HG03558 (cell line): ENCODE results near the gene SLIT3.
"Not testable (repeated sequence)": the region's sequence is repeated elsewhere in the genome, so short reads cannot be mapped to it uniquely, and the experiment has no call there.

Experiments
- ATAC-seq: cut with Tn5 transposase; IDR thresholded peaks from one replicate; pipeline ENCODE4 v1.9.1; 2021; ENCODE audit warnings: moderate number of reproducible peaks; ENCODE audit not compliant: unreplicated experiment; ENCODE audit errors: extremely low read depth

The SLIT3 gene

GRCh38 chr5:169121630-169122420 lies 179.1 kb downstream of the SLIT3 start:
- ATAC-seq: no peak

- ATAC-seq: no peak
Observed at GRCh38 chr5:169119288-169120048, 181.5 kb downstream of the SLIT3 start.

GRCh38 chr5:169116961-169117461 lies 183.9 kb downstream of the SLIT3 start:
- no peak for ATAC-seq

GRCh38 chr5:169115461-169116124 lies 185.3 kb downstream of the SLIT3 start:
- ATAC-seq: no peak

GRCh38 chr5:169114466-169115065 lies 186.4 kb downstream of the SLIT3 start:
- no peak for ATAC-seq

- ATAC-seq: no peak
Observed at GRCh38 chr5:169112016-169112415, 188.9 kb downstream of the SLIT3 start.

GRCh38 chr5:169106911-169107706 lies 193.8 kb downstream of the SLIT3 start:
- ATAC-seq: no peak

GRCh38 chr5:169105582-169105981 lies 195.4 kb downstream of the SLIT3 start:
- not testable (repeated sequence) for ATAC-seq

GRCh38 chr5:169104937-169105494 lies 195.9 kb downstream of the SLIT3 start:
- ATAC-seq: no peak

- no peak for ATAC-seq
Observed at GRCh38 chr5:169103586-169104181, 197.3 kb downstream of the SLIT3 start.

- ATAC-seq: no peak
Observed at GRCh38 chr5:169101966-169102365, 199.0 kb downstream of the SLIT3 start.

- ATAC-seq: no peak
Observed at GRCh38 chr5:169100735-169101075, 200.2 kb downstream of the SLIT3 start.

- no peak for ATAC-seq
Observed at GRCh38 chr5:169099801-169100734, 200.9 kb downstream of the SLIT3 start.

- ATAC-seq: no peak
Observed at GRCh38 chr5:169098331-169099121, 202.4 kb downstream of the SLIT3 start.

- no peak for ATAC-seq
Observed at GRCh38 chr5:169097374-169098326, 203.3 kb downstream of the SLIT3 start.

- no peak for ATAC-seq
Observed at GRCh38 chr5:169095976-169096375, 205.0 kb downstream of the SLIT3 start.
